Adrenal gland (tissue), 5 donors: ENCODE measurements around the gene PINK1.

Experiments used
- CTCF ChIP-seq, 6 experiments: fragments of 450-650 bp in 4 of 6; fragments of 200-600 bp in 2 of 6; sonication (generic) in 1 of 6; IDR thresholded peaks; 1 replicate in 5 of 6; 2 replicates in 1 of 6; pipeline versions ENCODE4 v1.5.1 to v1.8.0; 2016 to 2021; ENCODE audit warnings: antibody characterized with exemption in 6 of 6, mild to moderate bottlenecking in 2 of 6, moderate library complexity in 1 of 6
- POLR2A ChIP-seq, 2 donors: fragments of 450-650 bp; IDR thresholded peaks; one replicate each; pipeline ENCODE4 v1.6.1; 2017; ENCODE audit warnings: antibody characterized with exemption in 2 of 2, mild to moderate bottlenecking in 2 of 2, moderate library complexity in 1 of 2
- donor health status: DM: no; HTN: no; CAD: no.

- TF ChIP-seq POLR2A (IDR thresholded peaks at IDR 0.05) (no peak), CTCF (IDR thresholded peaks at IDR 0.05) (peak in 2 of 6 experiments; percentile 16 to 18)
Measured at GRCh38 chr1:20586953-20587660, 46.2 kb upstream of the PINK1 start.
